ENCODE data around the gene PACRG. TPM values are rescaled to one million over a fixed set of nuclear protein-coding genes. Genes with fewer than 3 reads are reported as not detected.
A peak's percentile ranks its signal among the peaks of the same experiment; 100 is the strongest.

PACRG gene
- total RNA-seq, 1 donor from 2014 or later: 7.9 TPM

DNA sequence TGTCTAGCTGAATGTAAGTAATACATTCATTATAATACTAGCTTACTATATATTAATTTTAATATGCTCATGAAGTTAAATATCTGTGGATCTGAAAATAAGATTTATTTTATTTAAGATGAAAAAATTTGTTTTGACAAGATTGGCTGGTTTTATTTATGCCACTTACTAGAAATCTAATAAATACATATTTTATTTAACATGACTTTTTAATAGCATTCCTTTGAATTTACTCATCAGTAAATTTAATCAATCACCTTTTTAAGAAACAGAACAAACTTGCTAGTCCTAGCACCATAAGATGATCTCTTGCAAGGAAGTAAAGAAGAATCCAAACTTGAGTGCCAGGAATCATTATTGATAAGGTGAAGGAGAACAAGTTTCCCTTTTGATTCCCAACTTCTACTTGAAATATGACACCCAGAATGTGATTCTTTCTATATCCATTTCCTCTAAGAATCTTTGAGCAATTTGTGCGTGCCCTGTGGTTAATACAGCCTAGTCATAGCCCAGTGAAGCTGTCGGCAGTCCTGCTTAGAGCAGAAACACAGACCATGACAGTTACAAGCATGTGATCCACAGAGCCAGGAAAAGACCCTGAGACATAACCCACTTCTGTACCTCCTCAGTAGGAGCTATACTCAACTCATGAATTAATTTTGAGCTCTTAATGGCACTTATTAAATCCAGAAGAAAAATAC lies 404.4 kb downstream of the PACRG start:
- DNase-seq (ENCODE audit: missing footprints) (no peak), ATAC-seq (no peak)
- intact Hi-C loops (cut with DNase I): no loop called here

DNA sequence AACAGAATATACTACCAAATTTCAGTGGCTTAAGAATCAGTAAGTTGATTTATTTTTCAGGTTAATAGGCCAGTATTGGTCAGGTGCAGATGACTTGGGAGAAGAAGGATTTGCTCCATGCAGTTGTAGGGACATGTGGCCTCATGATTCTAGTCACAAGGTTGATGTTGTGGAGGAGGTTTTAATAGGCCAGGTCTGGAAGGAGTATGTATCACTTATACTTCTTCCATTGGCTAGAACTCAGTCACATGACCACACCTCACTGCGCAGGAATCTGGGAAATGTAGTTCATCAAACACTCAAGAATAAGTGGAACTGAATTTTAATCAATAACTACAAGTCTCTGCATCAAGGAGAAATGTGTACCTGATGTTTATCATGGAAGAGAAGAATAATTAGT lies 405.2 kb downstream of the PACRG start:
- intact Hi-C loops (cut with DNase I): no loop called here
- ATAC-seq (no peak), DNase-seq (ENCODE audit: missing footprints) (no peak)

DNA sequence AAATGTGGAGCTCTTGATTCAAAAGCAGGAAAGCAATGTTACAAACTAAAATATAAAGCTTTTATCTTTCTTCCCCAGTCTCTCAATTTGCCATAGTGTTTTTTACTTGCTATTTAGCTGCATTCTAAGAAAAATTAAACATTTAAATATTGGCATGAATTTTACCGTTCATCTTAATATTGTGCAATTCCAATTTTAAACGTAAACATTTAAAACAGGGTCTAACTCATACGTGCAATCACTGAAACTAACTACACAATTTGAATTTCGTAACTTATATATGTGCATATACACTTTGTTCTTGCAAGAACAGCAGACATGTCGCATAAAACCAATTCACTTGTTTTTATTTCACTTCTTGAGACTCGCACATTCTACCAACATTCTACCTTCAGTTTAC lies 405.9 kb downstream of the PACRG start:
- no peak for DNase-seq (ENCODE audit: missing footprints)
- intact Hi-C loops (cut with DNase I): no loop called here
- no peak for ATAC-seq

DNA sequence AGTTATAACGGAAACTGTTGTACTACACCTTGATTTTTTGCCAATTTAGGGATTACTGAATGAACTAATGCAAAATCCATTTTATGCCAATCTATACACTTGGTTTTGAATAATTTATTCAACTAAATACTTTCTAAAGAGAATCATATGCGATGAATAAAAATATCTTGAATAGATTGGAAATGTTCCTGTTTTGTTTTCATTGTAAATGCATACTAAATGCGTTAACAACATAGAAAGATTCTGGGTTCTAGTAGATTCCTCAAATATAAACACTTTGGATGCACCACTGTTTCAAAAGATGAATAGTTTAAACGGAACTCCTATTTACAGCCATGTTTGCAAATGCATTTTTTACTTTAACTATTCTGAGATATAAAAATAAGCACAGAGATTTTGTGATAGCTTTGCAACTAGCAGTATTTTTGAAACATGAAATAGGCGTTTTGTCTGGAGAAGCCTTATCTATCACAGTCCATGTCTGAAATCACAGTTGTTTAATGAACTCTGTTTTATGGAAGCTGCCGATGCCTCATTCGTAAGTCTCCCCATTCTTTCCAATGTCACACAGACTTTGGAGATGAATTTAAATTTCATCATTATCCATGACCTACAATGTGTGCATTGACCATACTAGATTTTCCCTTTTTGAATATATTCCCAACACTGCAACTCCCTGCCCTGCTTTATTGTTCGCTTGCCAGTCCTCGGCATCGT lies 409.1 kb downstream of the PACRG start:
- DNase-seq (ENCODE audit: missing footprints): no peak
- intact Hi-C loops (cut with DNase I): no loop called here
- no peak for ATAC-seq

DNA sequence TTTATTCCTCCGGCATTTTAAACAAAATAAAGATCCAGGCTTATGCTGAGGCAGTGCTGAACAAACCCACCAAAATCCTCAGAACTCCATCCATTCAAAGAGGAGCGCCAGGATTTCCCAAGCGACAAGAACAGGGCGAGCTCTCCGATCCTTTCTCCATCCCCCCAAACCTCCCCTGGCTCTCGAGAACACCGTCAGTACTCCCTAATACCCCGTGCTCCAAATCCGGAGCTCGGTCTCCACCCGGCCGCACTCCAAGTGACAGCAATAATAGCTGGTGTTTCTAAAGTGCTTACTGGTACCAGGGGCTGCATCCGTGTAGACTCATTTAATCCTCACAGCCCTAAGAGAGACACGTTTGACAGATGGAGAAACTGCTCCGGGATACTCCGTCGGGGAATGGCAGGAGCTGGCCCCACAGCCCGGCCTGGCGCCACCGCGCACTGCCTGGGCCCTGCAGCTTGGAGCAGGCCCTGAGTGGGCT lies 409.7 kb downstream of the PACRG start:
- intact Hi-C loops (cut with DNase I): no loop called here
- DNase-seq (ENCODE audit: missing footprints) (no peak), ATAC-seq (no peak)

DNA sequence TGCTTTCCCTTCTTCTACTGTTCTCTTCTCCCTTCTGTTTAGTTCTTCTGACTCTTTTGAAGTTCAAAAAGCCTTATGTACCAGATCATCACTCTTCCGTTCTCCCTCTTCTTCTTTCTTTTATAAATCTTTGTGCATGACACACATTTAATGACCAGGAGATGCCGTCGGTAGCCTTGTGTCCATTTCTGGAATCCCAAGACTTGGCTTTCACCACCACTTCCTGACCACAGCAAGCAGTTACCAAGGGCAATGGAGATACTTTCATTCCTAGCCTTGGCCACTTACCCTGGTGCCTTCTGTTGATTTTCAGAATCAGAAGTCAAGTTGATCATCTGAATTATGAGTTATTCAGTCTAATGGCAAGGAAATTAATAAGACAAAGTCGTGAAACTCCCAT lies 418.3 kb downstream of the PACRG start:
- intact Hi-C loops (cut with DNase I): no loop called here
- ATAC-seq (no peak), DNase-seq (ENCODE audit: missing footprints) (no peak)

DNA sequence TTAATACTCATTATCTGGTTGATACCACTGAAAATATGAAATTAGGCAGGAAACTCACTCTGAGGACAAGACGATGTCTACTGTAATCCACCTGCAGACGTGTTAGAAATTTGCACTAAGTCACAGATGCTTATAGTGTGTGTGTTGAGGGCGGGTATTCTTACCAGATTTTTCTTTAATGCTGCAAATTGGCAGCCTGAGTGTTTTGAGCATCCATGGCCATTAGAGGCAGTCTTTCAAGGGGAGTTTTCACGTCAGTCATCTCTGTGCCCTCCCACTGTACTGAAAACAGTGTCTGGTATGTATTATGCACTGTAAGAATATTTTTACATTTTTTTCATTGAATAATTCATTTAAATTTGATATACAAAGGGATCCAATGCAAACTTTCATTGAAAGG lies 420.2 kb downstream of the PACRG start:
- intact Hi-C loops (cut with DNase I): no loop called here
- no peak for DNase-seq (ENCODE audit: missing footprints)
- no peak for ATAC-seq

DNA sequence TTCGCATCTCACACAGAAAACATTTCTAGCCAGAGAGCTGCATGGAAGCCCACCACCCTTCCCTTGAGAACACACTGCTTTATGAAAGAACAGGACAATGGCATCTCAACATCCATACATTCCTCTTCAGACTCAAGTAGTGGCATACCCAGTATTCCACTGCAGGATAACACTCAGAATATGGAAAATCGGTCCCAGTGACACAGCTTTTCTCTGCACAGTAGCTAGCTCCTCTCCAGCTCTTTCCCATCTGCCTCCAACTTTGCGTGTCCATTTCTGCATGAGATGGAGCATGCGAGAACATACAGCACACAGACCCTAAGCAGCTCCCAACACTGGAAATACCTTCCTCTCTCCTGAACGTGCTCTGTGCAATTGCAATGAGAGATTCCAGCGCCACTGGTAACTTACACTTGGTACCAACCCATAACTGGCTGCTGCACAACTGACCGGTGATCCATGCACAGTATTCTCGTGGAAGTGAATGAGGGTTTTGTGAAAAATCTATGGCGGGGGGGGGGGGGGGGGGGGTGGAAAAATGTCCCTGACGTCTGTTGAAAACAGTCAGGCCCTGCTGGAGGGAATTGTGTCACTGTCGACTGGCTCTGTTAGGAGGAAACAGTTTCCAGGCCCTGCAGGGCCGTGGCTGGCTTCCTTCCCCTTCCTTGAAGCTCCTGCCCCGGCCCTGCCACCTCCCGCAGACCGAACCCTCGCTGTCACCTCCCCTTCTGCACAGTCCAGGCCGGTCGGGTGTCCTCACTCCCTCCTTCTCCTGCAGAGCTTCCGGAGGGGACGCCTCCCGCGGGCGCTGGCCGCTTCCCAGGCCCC lies 420.9 kb downstream of the PACRG start:
- DNase-seq (ENCODE audit: missing footprints) (no peak), ATAC-seq (peak; percentile 37)
- intact Hi-C loops (cut with DNase I): no loop called here

DNA sequence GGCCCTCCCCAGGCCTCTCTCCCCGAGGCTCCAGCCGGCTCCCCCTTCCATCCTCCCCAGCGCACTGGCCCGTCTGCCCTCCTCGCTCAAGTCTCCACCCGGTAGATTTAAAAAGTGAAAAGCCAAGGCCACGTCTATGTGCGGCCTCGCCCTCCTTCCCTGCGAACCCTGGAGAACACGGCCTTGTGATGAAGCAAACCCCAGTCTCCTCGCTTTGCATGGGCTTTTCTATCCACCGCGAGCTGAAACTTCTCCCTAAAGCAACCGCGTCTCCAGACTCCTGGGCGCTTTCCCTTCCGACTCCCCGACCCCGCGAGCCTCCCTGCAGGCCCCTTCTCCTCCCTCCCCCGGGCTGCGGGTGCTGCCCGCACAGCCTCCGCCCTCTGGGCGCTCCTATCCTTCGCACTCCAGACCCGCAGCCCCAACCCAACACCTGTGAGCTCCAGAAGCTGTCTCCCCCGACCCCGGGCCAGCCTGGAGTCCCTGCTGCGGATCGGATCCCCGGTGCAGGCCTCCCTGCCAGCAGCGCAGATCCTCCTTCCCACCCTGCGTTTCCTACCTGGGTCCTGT lies 421.6 kb downstream of the PACRG start:
- ATAC-seq: no peak
- DNase-seq (ENCODE audit: missing footprints): peak; percentile 61
- intact Hi-C loops (cut with DNase I): no loop called here

DNA sequence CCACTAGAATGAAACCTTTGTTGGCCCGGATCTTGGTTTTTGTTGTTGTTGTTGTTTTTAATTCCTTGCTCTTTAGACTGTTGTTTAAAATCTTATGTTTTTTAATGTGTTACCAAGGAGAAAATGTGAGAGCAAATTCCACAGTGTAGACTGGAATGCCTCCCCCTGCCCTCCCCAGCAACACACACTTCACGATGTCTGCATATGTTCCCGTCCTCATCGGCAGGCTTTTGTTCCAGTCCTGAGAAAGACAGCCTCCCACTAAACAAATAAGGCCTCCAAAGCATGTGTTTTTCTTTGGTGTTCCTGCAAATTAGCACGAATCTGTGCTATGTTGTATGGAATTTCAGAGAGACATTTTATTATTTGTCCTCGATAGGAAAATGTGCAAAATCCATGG lies 423.4 kb downstream of the PACRG start:
- ATAC-seq: no peak
- intact Hi-C loops (cut with DNase I): no loop called here
- no peak for DNase-seq (ENCODE audit: missing footprints)

DNA sequence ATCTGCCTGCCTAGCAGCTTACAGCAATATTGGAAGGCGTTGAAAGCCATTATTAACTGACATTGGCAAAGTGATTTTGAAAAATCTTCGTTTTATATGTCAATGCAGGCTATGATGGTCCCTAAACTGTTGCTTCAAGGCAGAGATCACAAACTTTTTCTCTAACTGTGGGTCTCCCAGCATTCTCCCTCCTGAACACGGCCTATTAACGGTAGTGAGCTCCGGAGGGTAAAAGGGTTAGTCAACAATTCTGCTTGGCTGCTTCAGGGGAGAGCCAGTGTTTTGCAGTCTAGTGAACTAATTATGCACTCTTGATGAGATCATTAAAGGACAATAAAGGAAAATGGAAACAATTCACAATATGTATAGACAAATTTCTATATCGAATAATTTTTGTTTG lies 424.9 kb downstream of the PACRG start:
- intact Hi-C loops (cut with DNase I): no loop called here
- ATAC-seq (no peak), DNase-seq (ENCODE audit: missing footprints) (no peak)

DNA sequence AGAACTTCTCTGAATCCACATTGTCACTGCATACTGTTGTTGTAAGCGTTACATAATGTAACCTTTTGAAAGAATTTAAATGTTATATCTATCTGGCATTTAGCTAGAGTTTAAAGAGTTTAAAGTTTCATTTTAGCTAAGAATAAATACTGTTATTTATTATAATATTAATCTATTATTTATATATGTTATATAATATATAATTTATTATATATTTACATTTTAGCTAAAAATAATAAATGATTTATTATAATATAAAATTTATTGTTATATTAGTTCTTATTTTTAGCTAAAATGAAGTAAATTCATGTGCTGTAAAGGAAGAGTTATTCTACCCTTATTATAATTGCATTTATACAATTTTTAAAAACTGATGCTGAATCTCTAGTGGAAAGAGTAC lies 431.3 kb downstream of the PACRG start:
- DNase-seq (ENCODE audit: missing footprints): no peak
- no peak for ATAC-seq
- intact Hi-C loops (cut with DNase I): no loop called here

DNA sequence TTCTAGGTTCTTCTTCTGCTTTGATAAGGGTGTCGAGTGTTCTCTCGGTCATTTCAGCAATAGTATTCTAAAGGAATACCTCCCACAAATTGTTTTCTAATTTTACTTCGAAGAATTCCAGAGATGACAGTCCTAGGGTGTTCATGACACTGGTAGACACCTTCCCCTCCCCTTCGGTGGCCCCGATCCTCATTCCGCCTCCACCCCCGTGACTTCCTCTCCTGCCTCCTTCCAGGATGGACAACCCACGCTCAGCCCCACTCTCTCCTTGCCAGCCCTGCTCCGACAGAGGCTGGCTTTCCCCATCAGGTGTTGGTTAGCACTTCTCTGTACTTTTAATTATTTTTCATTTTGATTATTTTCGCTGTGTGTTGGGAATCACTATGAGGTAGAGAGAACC lies 431.9 kb downstream of the PACRG start:
- intact Hi-C loops (cut with DNase I): no loop called here
- DNase-seq (ENCODE audit: missing footprints): no peak
- peak; percentile 34 for ATAC-seq

DNA sequence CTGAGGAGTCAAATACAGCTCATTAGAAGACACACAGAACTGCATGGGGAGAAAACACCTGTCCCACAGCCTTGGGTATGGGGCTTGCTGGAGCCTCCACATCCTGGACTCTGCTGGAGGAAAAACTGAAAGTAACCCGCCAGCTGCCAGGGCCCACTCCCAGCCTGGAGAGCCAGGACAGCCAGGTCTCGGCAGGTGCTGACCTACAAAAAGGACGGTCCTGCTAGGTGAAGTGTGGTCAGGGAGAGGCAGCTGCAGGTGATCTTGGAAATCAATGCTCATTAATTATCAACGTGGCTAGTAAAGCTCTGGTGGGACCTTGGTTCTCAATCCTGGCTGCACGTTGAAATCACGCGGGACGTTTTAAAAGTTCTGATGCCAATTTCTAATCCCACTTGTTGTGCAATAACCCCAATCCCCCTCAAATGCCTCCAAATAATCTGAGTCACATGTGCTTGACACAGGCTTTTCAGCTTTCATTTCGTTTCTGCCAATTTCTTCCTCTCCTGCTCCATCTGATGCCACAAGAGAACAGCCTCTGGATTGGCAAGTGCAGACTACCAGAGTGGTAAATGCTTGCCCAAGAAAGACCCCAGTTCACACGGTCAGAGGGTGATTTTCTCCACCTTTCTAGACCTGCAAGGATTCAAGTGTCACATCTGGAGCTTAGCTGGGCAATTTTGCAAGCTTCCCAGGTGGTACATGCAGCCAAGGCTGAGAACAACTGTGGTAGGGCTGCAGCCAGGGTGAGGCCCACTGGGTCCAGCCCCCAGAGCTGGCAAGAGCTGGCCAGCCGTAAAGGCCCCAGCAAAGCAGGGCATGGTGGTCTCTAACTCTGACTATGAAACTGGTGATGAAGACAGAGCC lies 434.5 kb downstream of the PACRG start:
- ATAC-seq (no peak), DNase-seq (ENCODE audit: missing footprints) (no peak)
- intact Hi-C loops (cut with DNase I): no loop called here

DNA sequence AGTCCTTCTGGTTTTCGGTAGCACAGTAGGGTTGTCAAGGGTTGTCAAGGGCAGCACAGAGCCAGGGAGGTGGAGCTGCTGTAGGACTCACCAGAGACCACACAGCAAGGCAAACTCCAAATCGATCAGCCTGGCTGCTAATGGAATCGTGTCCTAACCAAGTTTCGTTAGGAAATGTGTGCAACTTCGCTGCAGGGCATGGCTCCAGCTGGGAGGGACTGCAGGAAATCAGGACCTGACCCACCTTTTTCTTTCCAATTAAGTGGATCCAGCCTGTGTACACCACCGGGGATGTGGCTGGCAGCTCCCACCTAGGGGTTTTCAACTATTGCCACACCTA lies 435.1 kb downstream of the PACRG start:
- intact Hi-C loops (cut with DNase I): no loop called here
- DNase-seq (ENCODE audit: missing footprints): peak; percentile 26
- no peak for ATAC-seq

DNA sequence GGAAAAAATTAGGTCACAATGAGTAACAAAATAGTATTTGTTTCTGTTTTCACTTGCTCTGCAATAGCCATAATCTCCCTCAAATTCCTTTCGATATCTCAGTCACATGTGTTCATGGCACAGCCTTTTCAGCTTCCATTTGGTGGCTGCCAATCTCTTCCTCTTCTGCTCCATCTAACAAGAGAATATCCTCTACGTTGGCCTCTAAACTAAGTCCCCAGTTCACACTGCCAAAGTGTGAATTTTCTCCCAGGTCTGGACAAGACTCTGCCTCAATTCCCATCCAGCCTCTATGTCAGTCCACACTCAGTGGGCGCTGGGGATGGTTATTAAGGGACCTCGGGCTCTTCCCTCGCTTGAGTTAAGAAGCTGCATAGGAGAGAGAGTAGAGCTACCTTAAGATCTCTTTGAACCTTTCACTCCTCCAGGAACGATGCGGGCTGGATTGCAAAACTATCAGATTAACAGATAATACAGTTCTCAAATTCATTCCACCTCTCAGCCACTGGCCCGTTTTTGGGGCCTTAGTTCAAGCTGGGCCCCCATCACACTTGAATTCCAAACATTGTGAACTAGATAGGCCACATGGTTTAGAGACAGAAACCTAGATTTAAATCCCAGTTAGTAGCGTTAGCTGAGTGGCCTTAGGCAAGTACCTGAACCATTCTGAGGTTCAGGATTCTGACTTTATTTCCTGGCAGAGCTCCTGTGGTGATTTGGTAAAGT lies 436.6 kb downstream of the PACRG start:
- intact Hi-C loops (cut with DNase I): no loop called here
- ATAC-seq (no peak), DNase-seq (ENCODE audit: missing footprints) (no peak)

DNA sequence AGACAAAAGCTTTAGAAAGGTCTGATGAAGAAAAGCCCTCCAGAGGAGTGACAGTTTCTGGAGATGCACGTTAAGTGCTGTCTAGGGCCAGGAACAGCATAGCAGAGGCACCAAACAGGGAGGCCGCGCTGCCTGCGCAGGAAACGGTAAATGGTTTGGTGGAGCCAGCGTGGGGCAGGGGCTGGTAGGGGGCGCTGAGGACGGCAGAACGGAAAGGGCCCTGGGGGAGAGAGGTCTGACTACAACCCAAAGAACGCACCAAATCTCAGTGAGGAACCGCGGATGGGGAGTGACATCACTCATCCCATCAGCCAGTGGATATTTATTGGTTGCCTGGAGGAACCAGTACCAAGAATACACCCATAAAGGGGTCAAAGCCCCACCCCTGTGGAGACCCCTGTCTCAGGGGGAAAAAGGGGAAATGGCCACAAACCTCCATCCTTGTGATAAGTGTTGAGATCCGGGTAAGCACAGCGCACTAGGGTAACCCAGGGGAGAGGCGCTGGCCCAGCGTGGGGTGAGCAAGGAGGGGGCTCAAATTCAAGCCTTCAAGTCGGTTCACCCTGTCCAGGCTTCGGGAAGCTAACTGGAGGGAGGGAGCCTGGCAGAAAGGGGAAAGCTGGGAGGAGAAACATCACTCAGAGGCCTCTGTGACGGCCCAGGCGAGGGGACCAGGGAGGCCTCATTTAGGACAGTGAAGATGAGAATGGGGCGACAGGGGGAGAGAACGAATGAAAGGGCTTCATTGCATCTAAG lies 437.6 kb downstream of the PACRG start:
- no peak for DNase-seq (ENCODE audit: missing footprints)
- intact Hi-C loops (cut with DNase I): no loop called here
- no peak for ATAC-seq
